Endometrial microvascular endothelial cells (primary cell): ENCODE results near the gene TSN. TPM values are rescaled to one million over a fixed set of nuclear protein-coding genes. Genes with fewer than 3 reads are reported as not detected.
"Not testable (repeated sequence)": the region's sequence is repeated elsewhere in the genome, so short reads cannot be mapped to it uniquely, and the experiment has no call there.

Experiments used
- in situ Hi-C: cut with HindIII; loops from 2 replicates; pipeline ENCODE4 v1.10.0; 2017; ENCODE audit warnings: low sequenced_read_pairs, low pct_unique_long_range_greater_than_20kb; ENCODE audit errors: inconsistent ontology term
- total RNA-seq: library from RNA; depleted of rRNA; stranded (reverse); fragments of >200 nt; gene quantifications from one replicate; pipeline ENCODE4 v1.2.3, GENCODE V29; 2015; ENCODE audit errors: inconsistent ontology term

TSN gene
- 77.9 TPM for total RNA-seq

GRCh38 chr2:121755237-121756111 lies at the start of gene TSN:
Gene TSN (plus strand): TSS chr2:121755651. CDS start chr2:121755780, 129 bp downstream.
- in situ Hi-C loops = no loop called here

DNA sequence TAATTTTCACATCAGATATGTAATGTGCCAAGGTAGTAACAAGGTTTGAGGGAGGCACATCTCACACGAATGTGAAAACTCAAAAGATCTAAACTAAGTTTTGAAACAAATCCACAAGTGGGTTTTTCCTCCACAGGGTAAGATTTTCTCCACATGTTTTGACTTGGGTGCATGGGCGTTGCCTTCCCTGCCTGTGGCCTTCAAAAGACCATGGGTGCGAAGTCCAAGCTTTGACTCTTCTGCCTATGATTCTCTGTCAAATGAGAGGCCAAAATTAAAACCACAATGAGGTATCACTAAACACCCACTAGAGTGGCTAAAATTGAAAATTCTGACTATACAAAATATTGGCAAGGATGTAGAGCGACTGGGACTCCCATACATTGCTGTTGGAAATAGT lies 49.5 kb upstream of the TSN start:
- in situ Hi-C loops = no loop called here

GRCh38 chr2:121707344-121707919 lies 48.0 kb upstream of the TSN start:
- in situ Hi-C loops = no loop called here

DNA sequence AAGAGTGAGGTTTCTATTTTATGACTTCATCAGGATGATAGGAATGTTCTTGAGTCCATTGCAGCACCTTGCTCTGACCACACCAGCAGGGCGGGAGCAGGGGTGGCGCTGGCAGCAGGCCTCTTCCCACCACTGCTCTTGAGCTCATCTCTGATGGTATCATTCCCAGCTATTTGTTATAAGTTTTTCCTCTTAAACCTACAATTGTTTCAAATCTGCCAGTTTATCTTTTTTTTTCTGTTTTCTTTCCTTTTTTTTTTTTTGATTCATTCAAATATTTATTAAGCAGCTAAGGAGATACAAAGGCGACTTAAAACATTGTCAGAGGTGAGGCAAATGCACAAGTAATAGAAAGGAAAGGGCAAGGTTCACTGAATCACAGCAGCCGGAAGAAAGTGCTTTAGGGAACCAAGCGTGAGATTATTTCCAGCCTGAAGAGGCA lies 47.5 kb upstream of the TSN start:
- in situ Hi-C loops = no loop called here

DNA sequence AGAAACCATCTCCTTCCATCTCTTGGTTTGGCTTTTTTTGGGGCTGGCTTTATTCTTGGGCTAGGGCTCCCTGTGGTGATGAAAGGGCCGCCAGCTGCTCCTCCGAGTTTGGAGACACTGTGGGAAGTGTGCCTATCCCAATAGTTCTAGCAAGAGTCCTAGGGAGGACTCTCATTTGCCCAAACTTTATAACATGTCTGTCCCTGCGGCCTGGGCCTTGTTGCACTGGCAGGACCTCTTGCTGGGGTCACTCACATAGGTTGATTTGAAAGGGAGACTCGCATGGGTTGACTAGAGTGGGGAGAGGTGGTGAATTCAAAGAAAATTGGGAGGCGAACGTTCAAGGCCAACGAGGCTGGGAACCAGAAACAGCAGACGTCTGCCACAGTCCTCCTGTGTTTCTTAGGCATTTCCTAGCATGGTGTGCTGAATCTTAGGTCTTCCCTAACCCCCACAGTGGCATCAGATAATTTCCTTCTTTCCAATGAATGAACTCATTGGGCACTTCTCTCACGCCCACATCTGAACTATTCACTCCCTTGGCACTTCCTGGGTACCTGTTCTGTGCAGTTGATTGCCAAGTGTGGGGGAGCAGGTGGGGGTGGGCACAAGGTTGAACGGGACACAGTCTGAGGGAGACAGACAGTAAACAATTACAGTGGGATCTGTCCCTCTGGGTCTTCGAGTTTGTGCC lies 45.5 kb upstream of the TSN start:
- in situ Hi-C loops = no loop called here

DNA sequence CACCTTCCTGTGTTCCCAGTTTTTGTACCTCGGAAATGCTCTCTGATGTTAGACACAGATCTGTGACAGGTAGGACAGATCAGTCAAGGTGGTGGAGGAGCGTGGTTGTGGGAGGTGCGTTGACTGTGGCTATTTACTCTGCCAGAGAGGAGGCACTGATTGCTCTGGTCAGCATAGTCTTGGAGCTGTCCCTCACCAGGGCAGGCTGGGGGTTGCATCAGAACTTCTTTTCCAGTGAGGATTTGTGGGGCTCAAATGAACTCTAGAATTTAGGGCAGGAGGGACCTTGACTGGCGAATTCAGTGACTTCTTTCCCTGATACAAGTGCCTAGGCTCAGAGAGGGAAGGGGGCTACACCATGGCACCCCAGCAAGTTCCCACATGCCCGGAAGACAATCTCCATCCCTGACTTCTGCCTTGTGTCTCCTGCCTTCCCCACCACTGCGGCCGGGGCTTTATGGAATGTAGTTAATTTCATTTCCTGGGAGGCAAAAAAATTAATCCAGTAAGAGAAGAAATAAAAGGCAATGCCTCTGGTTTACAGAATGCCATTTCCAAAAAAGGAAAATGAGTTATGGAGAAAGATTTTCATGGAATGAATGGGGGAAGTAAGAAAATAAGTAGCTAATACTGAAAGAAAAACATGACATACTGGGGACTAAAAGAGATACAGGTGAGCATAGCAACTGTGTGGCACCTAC lies 44.8 kb upstream of the TSN start:
- in situ Hi-C loops = no loop called here

GRCh38 chr2:121711481-121711880 lies 44.0 kb upstream of the TSN start:
- in situ Hi-C loops = not testable (repeated sequence)

GRCh38 chr2:121716126-121716525 lies 39.3 kb upstream of the TSN start:
- in situ Hi-C loops = no loop called here

GRCh38 chr2:121717529-121717928 lies 37.9 kb upstream of the TSN start:
- in situ Hi-C loops = no loop called here

DNA sequence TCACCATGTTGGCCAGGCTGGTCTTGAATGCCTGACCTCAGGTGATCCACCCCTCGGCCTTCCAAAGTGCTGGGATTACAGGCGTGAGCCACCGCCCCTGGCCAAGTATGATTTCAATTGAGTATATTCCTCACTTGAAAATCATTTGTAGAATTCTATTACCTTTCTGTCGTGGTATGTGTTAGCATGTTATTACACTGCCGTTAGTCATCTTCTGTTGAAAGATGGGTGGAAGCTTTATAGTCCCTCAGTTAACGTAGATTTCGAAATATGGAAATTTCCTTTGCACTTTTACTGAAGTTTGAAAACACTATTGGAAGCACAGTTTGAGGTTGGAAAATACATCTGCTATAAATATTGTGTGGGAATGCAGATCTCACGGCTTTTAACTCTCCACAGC lies 33.5 kb upstream of the TSN start:
- in situ Hi-C loops = no loop called here

DNA sequence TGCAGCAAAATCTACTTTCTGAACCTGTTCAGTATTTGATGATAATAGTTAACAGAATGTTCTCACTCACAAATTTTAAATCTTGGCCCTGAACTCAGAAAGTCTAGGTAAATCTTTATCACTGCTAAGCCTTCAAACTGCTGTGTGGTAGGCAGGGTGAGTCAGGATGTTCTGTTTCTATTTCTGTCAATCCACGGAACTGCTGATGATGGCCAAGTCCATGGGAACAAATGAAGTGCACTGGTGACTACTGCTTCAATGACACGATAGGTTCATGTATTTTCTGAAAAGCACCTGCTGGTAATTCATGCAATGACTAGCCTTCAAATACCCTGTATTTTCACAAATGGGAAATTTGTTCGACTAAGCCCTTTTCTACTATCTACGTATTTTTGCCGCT lies 33.0 kb upstream of the TSN start:
- in situ Hi-C loops = no loop called here

- in situ Hi-C loops = no loop called here
These were observed 32.1 kb upstream of the TSN start for GRCh38 chr2:121723316-121723715.

- in situ Hi-C loops = no loop called here
These were observed 28.1 kb upstream of the TSN start for GRCh38 chr2:121727332-121727731.

DNA sequence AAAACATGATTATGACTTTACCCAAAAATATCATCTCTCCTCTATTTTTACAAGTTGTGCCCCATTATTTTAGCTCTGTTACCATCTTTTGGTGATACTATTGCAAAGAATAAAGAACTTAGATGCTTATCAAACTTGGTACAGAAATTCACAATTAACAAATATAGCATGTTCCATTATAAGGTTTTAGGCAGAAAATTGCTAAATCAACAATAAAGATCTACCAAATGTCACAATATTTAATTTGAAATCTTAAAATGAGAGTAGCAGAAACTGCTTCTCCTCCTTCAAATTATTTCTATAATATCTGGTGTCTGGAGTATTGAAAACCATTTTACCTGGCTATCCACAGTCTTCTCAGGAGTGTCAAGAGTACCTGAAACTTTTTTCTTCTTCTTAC lies 27.5 kb upstream of the TSN start:
- in situ Hi-C loops = no loop called here

DNA sequence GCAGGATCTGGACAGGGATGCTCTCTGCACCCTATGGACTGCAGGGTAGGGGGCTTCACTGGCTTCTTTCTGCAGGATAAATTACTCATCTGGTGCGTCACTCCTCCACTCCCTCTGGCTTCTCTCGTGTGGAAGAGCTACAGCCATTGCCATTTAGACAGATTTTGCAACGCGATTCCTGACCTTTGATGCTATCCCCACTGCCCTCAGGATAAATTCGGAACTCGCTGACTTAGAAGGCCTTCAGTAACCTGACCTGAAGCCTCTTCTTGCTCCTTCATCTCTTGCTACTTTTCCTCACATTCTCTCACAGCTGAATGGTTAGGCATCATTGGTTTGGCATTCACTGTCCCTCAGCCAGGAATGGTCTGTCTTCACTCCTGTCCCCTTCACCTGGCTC lies 24.1 kb upstream of the TSN start:
- in situ Hi-C loops = no loop called here

DNA sequence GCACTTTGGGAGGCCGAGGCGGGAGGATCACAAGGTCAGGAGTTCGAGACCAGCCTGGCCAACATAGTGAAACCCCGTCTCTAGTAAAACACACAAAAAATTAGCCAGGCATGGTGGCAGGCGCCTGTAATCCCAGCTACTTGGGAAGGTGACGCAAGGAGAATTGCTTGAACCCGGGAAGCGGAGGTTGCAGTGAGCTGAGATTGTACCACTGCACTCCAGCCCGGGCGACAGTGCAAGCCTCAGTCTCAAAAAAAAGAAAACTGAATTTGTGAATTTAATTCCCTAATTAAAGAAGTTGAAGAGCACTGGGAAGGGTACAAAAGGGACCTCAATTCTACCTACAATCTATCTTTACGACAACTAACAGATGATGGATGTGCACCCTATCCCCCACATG lies 20.9 kb upstream of the TSN start:
- in situ Hi-C loops = not testable (repeated sequence)

GRCh38 chr2:121735518-121736074 lies 19.9 kb upstream of the TSN start:
- in situ Hi-C loops = no loop called here

- in situ Hi-C loops = no loop called here
These were observed 19.4 kb upstream of the TSN start for GRCh38 chr2:121736140-121736461.
